SK-N-SH (cell line): ENCODE data around the gene THUMPD3. TPM values are rescaled to one million over a fixed set of nuclear protein-coding genes. Genes with fewer than 3 reads are reported as not detected.

Source experiments
- CTCF ChIA-PET: fragments of 300-600, 350-600 bp; formaldehyde crosslinking; extraction: SDS; loops from one replicate; lab custom pipeline; 2021; lab: Yijun Ruan, JAX
- POLR2A ChIA-PET: fragments of 350-600 bp; sonication (Branson Sonifier 250); formaldehyde crosslinking; extraction: SDS; loops from one replicate; lab custom pipeline; 2020; ENCODE audit warnings: antibody characterized with exemption, inconsistent platforms; lab: Yijun Ruan, JAX
- DNase-seq: peaks from one replicate; pipeline ENCODE4 v3.0.0; 2012
- H2AFZ ChIP-seq: fragments of 200-600 bp; sonication (generic); 2 replicates; pipeline ENCODE4 v1.8.1; 2016; ENCODE audit warnings: antibody characterized with exemption, mild to moderate bottlenecking, low read depth
- H3F3A ChIP-seq: fragments of 200-600 bp; sonication (generic); replicated peaks from 2 replicates; pipeline ENCODE3; 2016; ENCODE audit warnings: antibody characterized with exemption, mild to moderate bottlenecking; ENCODE audit not compliant: insufficient read depth
- H3K27ac ChIP-seq, 2 experiments: fragments of 200-500 bp in 1 of 2; fragments of 200-600 bp in 1 of 2; sonication (Bioruptor generic) in 1 of 2; sonication (generic), shearing (Covaris generic) in 1 of 2; 2 replicates each; pipeline versions ENCODE4 v1.5.1 to v1.6.1; 2014 to 2016; ENCODE audit warnings: low read depth in 2 of 2, inconsistent platforms in 1 of 2, low read length in 1 of 2, mild to moderate bottlenecking in 1 of 2, mixed read lengths in 1 of 2
- H3K27me3 ChIP-seq: fragments of 200-600 bp; sonication (generic), shearing (Covaris generic); 2 replicates; pipeline ENCODE4 v1.6.1; 2016; ENCODE audit warnings: mixed run types; ENCODE audit not compliant: insufficient read depth
- H3K36me3 ChIP-seq, 2 experiments: fragments of 200-500 bp in 1 of 2; fragments of 200-600 bp in 1 of 2; sonication (Bioruptor generic) in 1 of 2; sonication (generic) in 1 of 2; replicated peaks in 1 of 2; 2 replicates each; pipeline versions ENCODE3 to v1.5.1; 2014 to 2016; ENCODE audit warnings: low read length in 1 of 2, mild to moderate bottlenecking in 1 of 2; ENCODE audit not compliant: insufficient read depth in 2 of 2, control insufficient read depth in 1 of 2
- H3K4me1 ChIP-seq, 2 experiments: fragments of 200-500 bp in 1 of 2; fragments of 200-600 bp in 1 of 2; sonication (Bioruptor generic) in 1 of 2; sonication (generic), shearing (Covaris generic) in 1 of 2; 2 replicates each; pipeline versions ENCODE4 v1.5.1 to v1.6.1; 2014 to 2016; ENCODE audit warnings: low read depth in 1 of 2, low read length in 1 of 2, mixed run types in 1 of 2; ENCODE audit not compliant: insufficient read depth in 2 of 2, control insufficient read depth in 1 of 2
- H3K4me2 ChIP-seq: fragments of 200-600 bp; sonication (generic), shearing (Covaris generic); 2 replicates; pipeline ENCODE4 v1.6.1; 2017; ENCODE audit warnings: mixed run types
- H3K4me3 ChIP-seq, 2 experiments: fragments of 200-500 bp in 1 of 2; fragments of 200-600 bp in 1 of 2; sonication (Bioruptor generic) in 1 of 2; sonication (generic), shearing (Covaris generic) in 1 of 2; 2 replicates each; pipeline versions ENCODE4 v1.5.1 to v1.8.1; 2014 to 2016; ENCODE audit warnings: low read depth in 2 of 2, inconsistent platforms in 1 of 2, low read length in 1 of 2, mild to moderate bottlenecking in 1 of 2, mixed read lengths in 1 of 2, moderate library complexity in 1 of 2
- H3K79me2 ChIP-seq: fragments of 200-600 bp; sonication (generic); 2 replicates; pipeline ENCODE4 v1.8.1; 2017; ENCODE audit warnings: mild to moderate bottlenecking; ENCODE audit not compliant: insufficient read depth
- H3K9ac ChIP-seq: fragments of 200-600 bp; sonication (generic); 2 replicates; pipeline ENCODE4 v1.6.1; 2017; ENCODE audit warnings: mixed run types
- H3K9me2 ChIP-seq: fragments of 200-600 bp; sonication (generic); 2 replicates; pipeline ENCODE4 v1.6.1; 2017; ENCODE audit warnings: mixed run types
- H3K9me3 ChIP-seq: fragments of 200-600 bp; sonication (generic); 2 replicates; pipeline ENCODE4 v1.6.1; 2017; ENCODE audit warnings: mixed run types, mild to moderate bottlenecking, moderate library complexity
- H4K20me1 ChIP-seq: fragments of 200-600 bp; sonication (generic); 2 replicates; pipeline ENCODE4 v1.6.1; 2017; ENCODE audit warnings: mild to moderate bottlenecking, mixed run types; ENCODE audit not compliant: insufficient read depth
- CHD2 ChIP-seq: fragments of 150-350 bp; IDR thresholded peaks from 2 replicates; pipeline ENCODE4 v1.6.1; 2018; ENCODE audit warnings: low read length; ENCODE audit not compliant: partially characterized antibody
- ELF1 ChIP-seq: IDR thresholded peaks from 2 replicates; pipeline ENCODE4 v1.4.0; 2012
- EP300 ChIP-seq, 2 experiments: IDR thresholded peaks; 2 replicates each; pipeline versions ENCODE4 v1.4.0 to v1.6.1; 2012; ENCODE audit warnings: borderline replicate concordance in 1 of 2, low read depth in 1 of 2, low read length in 1 of 2
- EZH2phosphoT487 ChIP-seq: fragments of 200-600 bp; sonication (generic); IDR thresholded peaks from 2 replicates; pipeline ENCODE4 v1.6.1; 2017; ENCODE audit warnings: low read depth, mixed run types, mild to moderate bottlenecking, antibody characterized with exemption, moderate library complexity, borderline replicate concordance
- FOSL2 ChIP-seq: IDR thresholded peaks from 2 replicates; pipeline ENCODE4 v1.4.0; 2012; ENCODE audit warnings: low read depth, mild to moderate bottlenecking, moderate library complexity, borderline replicate concordance
- FOXJ3 ChIP-seq: sonication (generic); formaldehyde crosslinking; IDR thresholded peaks from 2 replicates; pipeline ENCODE4 v1.5.1; 2020; ENCODE audit warnings: mild to moderate bottlenecking, missing genetic modification reagents
- FOXM1 ChIP-seq: IDR thresholded peaks from 2 replicates; pipeline ENCODE4 v1.4.0; 2012; ENCODE audit warnings: low read depth, mild to moderate bottlenecking
- GABPA ChIP-seq: IDR thresholded peaks from 2 replicates; pipeline ENCODE4 v1.4.0; 2012; ENCODE audit warnings: low read depth, mild to moderate bottlenecking
- GATA2 ChIP-seq: sonication (generic); formaldehyde crosslinking; IDR thresholded peaks from 2 replicates; pipeline ENCODE4 v1.5.0; 2020; ENCODE audit warnings: mild to moderate bottlenecking, missing genetic modification reagents
- MEF2A ChIP-seq: IDR thresholded peaks from 2 replicates; pipeline ENCODE4 v1.4.0; 2012; ENCODE audit warnings: low read depth, borderline replicate concordance
- NRF1 ChIP-seq: IDR thresholded peaks from 2 replicates; pipeline ENCODE4 v1.6.1; 2012; ENCODE audit warnings: low read depth, mild to moderate bottlenecking, low read length
- POLR2AphosphoS5 ChIP-seq: IDR thresholded peaks from 2 replicates; pipeline ENCODE4 v1.6.1; 2012; ENCODE audit warnings: low read depth, low read length
- RAD21 ChIP-seq: IDR thresholded peaks from 2 replicates; pipeline ENCODE4 v1.6.1; 2012; ENCODE audit warnings: mild to moderate bottlenecking, low read length
- RXRA ChIP-seq: IDR thresholded peaks from 2 replicates; pipeline ENCODE4 v1.4.0; 2012; ENCODE audit warnings: low read depth, mild to moderate bottlenecking, borderline replicate concordance
- SIN3A ChIP-seq: IDR thresholded peaks from 2 replicates; pipeline ENCODE4 v1.6.1; 2012; ENCODE audit warnings: low read depth, mild to moderate bottlenecking, low read length, moderate library complexity, borderline replicate concordance
- SMC3 ChIP-seq: IDR thresholded peaks from 2 replicates; pipeline ENCODE4 v1.6.1; 2012; ENCODE audit warnings: low read depth, low read length, improper control_type of control experiment
- TAF1 ChIP-seq: IDR thresholded peaks from 2 replicates; pipeline ENCODE4 v1.6.1; 2012; ENCODE audit warnings: low read depth, mild to moderate bottlenecking, low read length, moderate library complexity, borderline replicate concordance
- YY1 ChIP-seq: IDR thresholded peaks from 2 replicates; pipeline ENCODE4 v1.4.0; 2012; ENCODE audit warnings: low read depth, mild to moderate bottlenecking
- WGBS: methylation state at CpG from one replicate; pipeline ENCODE4 v1.1.6; 2017; ENCODE audit warnings: low lambda C conversion rate; 5-methylcytosine and 5-hydroxymethylcytosine counted together
- polyA plus RNA-seq, 3 experiments: library from polyadenylated mRNA; depleted of rRNA; stranded (reverse); fragments of >200 nt; gene quantifications; 2 replicates each; pipeline ENCODE4 v1.2.3, GENCODE V29; 2012
- TF ChIP-seq, protein P1 (sequence below): fragments of 150-350 bp; IDR thresholded peaks from 2 replicates; pipeline ENCODE4 v1.6.1; 2016; ENCODE audit warnings: mild to moderate bottlenecking, low read depth, low read length
- TF ChIP-seq, protein P2 (sequence below): IDR thresholded peaks from 2 replicates; pipeline ENCODE4 v1.4.0; 2012; ENCODE audit warnings: low read depth, borderline replicate concordance
- TF ChIP-seq, protein P3 (sequence below): IDR thresholded peaks from 2 replicates; pipeline ENCODE4 v1.6.1; 2012; ENCODE audit warnings: mild to moderate bottlenecking, low read depth, low read length, moderate library complexity
- TF ChIP-seq, protein P4 (sequence below): IDR thresholded peaks from 2 replicates; pipeline ENCODE4 v1.4.0; 2012; ENCODE audit warnings: low read depth, borderline replicate concordance
- TF ChIP-seq, protein P5 (sequence below): fragments of 150-350 bp; IDR thresholded peaks from 2 replicates; pipeline ENCODE4 v1.6.1; 2017; ENCODE audit warnings: antibody characterized with exemption, low read length, low read depth, borderline replicate concordance

The THUMPD3 gene
- polyA plus RNA-seq, 1 of the 3 experiments (the other 2 are of a cell fraction) = 27.1 TPM

DNA sequence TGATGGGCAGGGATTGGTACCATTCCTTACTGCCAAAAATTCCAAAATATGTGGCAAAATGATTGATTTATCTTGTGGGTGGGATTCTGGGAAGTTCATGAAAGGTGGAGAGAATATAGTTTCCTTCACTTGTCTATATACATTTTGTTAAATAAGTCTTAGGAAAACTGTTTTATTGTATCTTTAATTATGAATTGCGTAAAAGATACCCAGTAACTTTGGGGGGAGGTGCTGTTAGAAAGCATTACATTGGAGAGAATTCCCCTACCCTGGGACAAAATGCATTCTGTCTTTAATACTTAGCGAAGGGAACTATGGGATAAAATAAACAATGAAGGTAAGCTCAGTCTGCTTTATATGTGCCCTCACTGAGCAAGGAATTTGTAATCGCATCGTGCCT, 39.1 kb downstream of the THUMPD3 start (continued):
- TF ChIP-seq FOSL2 (no peak), RAD21 (no peak), FOXM1 (no peak), CHD2 (no peak), NRF1 (no peak), EP300 (IDR thresholded peaks at IDR 0.05; ENCODE audit: borderline replicate concordance in 1 of 2, low read depth in 1 of 2, low read length in 1 of 2) (no peak), SMC3 (no peak), SIN3A (no peak), FOXJ3 (CRISPR knock-in tag) (no peak)
- TF ChIP-seq, protein P1, sequence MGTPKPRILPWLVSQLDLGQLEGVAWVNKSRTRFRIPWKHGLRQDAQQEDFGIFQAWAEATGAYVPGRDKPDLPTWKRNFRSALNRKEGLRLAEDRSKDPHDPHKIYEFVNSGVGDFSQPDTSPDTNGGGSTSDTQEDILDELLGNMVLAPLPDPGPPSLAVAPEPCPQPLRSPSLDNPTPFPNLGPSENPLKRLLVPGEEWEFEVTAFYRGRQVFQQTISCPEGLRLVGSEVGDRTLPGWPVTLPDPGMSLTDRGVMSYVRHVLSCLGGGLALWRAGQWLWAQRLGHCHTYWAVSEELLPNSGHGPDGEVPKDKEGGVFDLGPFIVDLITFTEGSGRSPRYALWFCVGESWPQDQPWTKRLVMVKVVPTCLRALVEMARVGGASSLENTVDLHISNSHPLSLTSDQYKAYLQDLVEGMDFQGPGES = no peak
- TF ChIP-seq, protein P2, sequence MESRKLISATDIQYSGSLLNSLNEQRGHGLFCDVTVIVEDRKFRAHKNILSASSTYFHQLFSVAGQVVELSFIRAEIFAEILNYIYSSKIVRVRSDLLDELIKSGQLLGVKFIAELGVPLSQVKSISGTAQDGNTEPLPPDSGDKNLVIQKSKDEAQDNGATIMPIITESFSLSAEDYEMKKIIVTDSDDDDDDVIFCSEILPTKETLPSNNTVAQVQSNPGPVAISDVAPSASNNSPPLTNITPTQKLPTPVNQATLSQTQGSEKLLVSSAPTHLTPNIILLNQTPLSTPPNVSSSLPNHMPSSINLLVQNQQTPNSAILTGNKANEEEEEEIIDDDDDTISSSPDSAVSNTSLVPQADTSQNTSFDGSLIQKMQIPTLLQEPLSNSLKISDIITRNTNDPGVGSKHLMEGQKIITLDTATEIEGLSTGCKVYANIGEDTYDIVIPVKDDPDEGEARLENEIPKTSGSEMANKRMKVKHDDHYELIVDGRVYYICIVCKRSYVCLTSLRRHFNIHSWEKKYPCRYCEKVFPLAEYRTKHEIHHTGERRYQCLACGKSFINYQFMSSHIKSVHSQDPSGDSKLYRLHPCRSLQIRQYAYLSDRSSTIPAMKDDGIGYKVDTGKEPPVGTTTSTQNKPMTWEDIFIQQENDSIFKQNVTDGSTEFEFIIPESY = no peak

DNA sequence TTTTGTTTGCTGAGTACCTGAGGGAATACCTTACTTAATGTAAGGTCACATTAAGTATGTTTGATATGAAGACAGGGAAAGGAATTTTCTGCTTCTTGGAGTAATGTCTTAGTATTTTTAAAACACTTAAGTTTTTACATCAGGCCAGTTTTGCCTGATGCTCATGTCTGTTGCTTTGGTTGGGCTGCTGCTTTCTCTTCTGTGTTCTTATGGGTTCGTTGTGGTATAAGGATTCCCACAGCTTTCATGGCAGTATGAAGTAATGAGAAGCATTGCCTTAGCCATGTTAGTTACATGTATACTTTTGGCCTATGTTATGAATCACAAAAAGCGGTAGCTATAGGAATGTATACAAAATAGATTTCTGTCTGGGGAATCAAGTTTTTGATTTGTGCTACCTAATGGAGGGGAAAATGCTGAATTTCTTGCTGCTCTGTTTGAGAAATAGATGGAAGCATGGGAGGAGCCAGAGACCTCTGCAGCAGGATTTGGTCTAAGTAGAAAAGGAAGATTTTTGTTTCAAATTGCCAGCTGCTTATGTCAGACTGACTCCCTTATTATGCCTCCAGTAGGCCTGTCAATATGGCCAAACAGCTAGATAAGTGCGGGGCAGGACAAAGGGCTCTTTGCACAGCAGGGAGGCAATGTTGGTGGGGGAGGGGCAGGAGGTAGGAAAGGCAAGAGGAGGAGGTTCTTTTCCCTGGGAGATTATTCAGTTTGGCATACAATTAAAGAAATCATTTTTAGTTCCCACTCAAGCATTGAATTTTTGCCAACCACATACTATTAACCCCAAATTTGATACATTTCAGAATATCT, 39.8 kb downstream of the THUMPD3 start:
- Histone ChIP-seq H3K36me3 (peaks cover 0 to 2% of the 10 kb centered on the region in 2 experiments), H3K4me3 (peak overlapping the region in 1 of 2 experiments; percentile 18; a peak in 2 of 4 replicates), H3K4me1 (peaks cover 45 to 60% of the 10 kb centered on the region in 2 experiments), H3K27me3 (no peaks in the 10 kb centered on the region), H3K27ac (peak overlapping the region; percentile 30 to 99; a peak in 3 of 4 replicates), H3K9ac (peak overlapping the region; percentile 100; the same call in 1 of the 2 replicates), H3K4me2 (peak overlapping the region; percentile 94), H3K79me2 (peaks cover 100% of the 10 kb centered on the region), H3K9me3 (no peaks in the 10 kb centered on the region), H2AFZ (no peak overlapping the region), H3F3A (peaks cover 48% of the 10 kb centered on the region), H3K9me2 (no peaks in the 10 kb centered on the region), H4K20me1 (peaks cover 93% of the 10 kb centered on the region)
- 24% methylated on average over 3 of the region's 3 CpGs for WGBS
- ChIA-PET CTCF (interaction anchor here (1.2 to 3.2 kb wide), 2 partner anchors 21 to 101 kb away, joined by 3 to 26 read pairs; no protein-coding TSS in a partner anchor), POLR2A (no interaction called here)
- DNase-seq = peak; percentile 44
- TF ChIP-seq POLR2AphosphoS5 = no peak
- no peak for TF ChIP-seq GABPA
- TF ChIP-seq MEF2A = no peak
- TF ChIP-seq, protein P3, sequence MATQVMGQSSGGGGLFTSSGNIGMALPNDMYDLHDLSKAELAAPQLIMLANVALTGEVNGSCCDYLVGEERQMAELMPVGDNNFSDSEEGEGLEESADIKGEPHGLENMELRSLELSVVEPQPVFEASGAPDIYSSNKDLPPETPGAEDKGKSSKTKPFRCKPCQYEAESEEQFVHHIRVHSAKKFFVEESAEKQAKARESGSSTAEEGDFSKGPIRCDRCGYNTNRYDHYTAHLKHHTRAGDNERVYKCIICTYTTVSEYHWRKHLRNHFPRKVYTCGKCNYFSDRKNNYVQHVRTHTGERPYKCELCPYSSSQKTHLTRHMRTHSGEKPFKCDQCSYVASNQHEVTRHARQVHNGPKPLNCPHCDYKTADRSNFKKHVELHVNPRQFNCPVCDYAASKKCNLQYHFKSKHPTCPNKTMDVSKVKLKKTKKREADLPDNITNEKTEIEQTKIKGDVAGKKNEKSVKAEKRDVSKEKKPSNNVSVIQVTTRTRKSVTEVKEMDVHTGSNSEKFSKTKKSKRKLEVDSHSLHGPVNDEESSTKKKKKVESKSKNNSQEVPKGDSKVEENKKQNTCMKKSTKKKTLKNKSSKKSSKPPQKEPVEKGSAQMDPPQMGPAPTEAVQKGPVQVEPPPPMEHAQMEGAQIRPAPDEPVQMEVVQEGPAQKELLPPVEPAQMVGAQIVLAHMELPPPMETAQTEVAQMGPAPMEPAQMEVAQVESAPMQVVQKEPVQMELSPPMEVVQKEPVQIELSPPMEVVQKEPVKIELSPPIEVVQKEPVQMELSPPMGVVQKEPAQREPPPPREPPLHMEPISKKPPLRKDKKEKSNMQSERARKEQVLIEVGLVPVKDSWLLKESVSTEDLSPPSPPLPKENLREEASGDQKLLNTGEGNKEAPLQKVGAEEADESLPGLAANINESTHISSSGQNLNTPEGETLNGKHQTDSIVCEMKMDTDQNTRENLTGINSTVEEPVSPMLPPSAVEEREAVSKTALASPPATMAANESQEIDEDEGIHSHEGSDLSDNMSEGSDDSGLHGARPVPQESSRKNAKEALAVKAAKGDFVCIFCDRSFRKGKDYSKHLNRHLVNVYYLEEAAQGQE = no peak
- TF ChIP-seq, protein P4, sequence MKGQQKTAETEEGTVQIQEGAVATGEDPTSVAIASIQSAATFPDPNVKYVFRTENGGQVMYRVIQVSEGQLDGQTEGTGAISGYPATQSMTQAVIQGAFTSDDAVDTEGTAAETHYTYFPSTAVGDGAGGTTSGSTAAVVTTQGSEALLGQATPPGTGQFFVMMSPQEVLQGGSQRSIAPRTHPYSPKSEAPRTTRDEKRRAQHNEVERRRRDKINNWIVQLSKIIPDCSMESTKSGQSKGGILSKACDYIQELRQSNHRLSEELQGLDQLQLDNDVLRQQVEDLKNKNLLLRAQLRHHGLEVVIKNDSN = no peak
- TF ChIP-seq CHD2 = no peak
- no peak for TF ChIP-seq TAF1
- TF ChIP-seq, protein P5, sequence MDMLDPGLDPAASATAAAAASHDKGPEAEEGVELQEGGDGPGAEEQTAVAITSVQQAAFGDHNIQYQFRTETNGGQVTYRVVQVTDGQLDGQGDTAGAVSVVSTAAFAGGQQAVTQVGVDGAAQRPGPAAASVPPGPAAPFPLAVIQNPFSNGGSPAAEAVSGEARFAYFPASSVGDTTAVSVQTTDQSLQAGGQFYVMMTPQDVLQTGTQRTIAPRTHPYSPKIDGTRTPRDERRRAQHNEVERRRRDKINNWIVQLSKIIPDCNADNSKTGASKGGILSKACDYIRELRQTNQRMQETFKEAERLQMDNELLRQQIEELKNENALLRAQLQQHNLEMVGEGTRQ = no peak
- no peak for TF ChIP-seq GATA2
- TF ChIP-seq YY1 = no peak
- no peak for TF ChIP-seq RAD21
- no peak for TF ChIP-seq EZH2phosphoT487
- TF ChIP-seq ELF1 = no peak
- TF ChIP-seq RXRA = no peak
